ENCODE results near the gene GPR37L1. TPM values are rescaled to one million over a fixed set of nuclear protein-coding genes. Genes with fewer than 3 reads are reported as not detected.

Gene GPR37L1
- total RNA-seq, 2 experiments from 2014 or later = not detected

DNA sequence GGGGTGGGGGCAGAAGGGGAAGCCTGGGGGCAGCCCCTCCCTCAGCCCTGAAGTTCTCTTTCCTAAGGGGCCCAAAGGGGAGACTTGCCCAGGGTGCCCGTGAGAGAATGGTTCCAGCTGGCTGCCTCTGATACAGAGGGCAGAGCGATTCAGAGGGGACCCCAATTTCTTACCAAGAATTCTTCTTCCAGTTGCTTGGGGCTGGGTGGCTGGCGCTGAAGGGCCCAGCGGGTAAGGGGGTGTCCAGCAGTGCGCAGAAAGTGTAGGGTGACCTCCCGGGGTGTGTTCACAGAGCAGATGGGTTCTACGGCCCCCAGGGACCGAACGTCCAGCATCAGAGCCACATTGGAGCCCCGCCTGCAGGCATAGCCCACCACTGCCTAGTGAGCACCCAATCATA is 35.2 kb downstream of the GPR37L1 start:
- POLR2A ChIA-PET = no interaction called here
- ATAC-seq (ENCODE audit: low read depth) = no peak
- H3K4me3 Mint-ChIP-seq = peak overlapping the region; percentile 96
- no peak for DNase-seq
- H3K27me3 Mint-ChIP-seq = no peaks in the 10 kb centered on the region
- H3K27ac Mint-ChIP-seq = peak overlapping the region; percentile 65
- no peaks in the 10 kb centered on the region for H3K9me3 Mint-ChIP-seq
- H3K4me1 Mint-ChIP-seq = peaks cover 56% of the 10 kb centered on the region
- peaks cover 35% of the 10 kb centered on the region for H3K36me3 Mint-ChIP-seq

GRCh38 chr1:202158810-202159533 is 36.3 kb downstream of the GPR37L1 start:
- peak overlapping the region; percentile 96 for H3K4me3 Mint-ChIP-seq
- peak overlapping the region; percentile 100 for H3K27ac Mint-ChIP-seq
- no peaks in the 10 kb centered on the region for H3K9me3 Mint-ChIP-seq
- peaks cover 55% of the 10 kb centered on the region for H3K4me1 Mint-ChIP-seq
- H3K27me3 Mint-ChIP-seq = no peaks in the 10 kb centered on the region
- peak; percentile 11 for ATAC-seq (ENCODE audit: low read depth)
- DNase-seq = peak; percentile 66
- POLR2A ChIA-PET = interaction anchor here (1.2 to 2.6 kb wide), 6 partner anchors 9 to 183 kb away, joined by 3 to 17 read pairs (median 8); partner anchors contain the start of genes ARL8A, LGR6 and UBE2T
- peaks cover 30% of the 10 kb centered on the region for H3K36me3 Mint-ChIP-seq

DNA sequence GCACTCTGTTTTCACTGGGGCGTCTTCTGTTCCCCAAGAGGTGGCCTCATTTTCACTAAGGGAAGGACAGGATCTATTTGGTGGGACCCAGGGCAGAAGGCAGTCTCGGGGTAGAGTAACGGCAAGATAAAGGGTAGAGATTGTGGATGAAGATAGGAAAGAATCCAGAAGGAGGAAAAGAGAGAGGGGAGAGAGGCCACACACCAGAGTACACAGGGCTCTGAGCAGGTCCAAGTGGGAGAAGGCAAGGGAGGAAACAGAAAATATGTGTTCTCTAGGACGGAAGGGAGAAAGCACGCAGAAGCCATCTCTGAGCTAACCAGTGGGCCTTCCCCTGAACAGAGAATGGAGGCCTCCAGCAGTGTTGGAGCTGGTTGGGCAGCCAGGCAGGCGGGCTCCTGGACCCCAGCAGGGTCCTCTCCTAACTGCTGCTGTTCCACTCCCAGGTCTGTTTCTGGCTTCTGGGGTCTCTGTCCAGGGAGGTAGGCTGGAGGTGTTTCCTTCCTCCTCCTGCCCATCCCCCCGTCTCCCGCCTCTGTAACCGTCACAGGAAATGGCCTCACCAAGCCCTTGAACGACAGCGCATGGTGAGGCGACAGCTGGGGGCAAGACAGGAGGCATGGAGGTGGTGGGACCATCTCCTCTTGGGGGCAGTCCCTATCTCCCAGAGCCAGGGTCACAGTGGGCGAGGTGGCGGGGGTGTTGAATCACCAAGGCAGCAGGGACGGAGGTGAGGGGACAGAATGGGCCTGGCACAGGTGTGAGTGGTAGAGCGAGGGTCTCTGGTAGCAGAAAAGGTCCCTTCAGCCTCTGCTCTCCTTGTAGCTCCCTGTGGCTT is 37.0 kb downstream of the GPR37L1 start:
- no peaks in the 10 kb centered on the region for H3K9me3 Mint-ChIP-seq
- peak overlapping the region; percentile 100 for H3K27ac Mint-ChIP-seq
- peak overlapping the region; percentile 96 for H3K4me3 Mint-ChIP-seq
- peaks cover 27% of the 10 kb centered on the region for H3K36me3 Mint-ChIP-seq
- DNase-seq (peak; percentile 75), ATAC-seq (ENCODE audit: low read depth) (peak; percentile 27)
- H3K4me1 Mint-ChIP-seq = peaks cover 59% of the 10 kb centered on the region
- H3K27me3 Mint-ChIP-seq = no peaks in the 10 kb centered on the region
- POLR2A ChIA-PET = interaction anchor here (0.6 to 2.6 kb wide), 12 partner anchors 9 to 182 kb away, joined by 3 to 17 read pairs (median 4); partner anchors contain the start of genes ARL8A, LGR6 and UBE2T

- Mint-ChIP-seq H3K9me3 (no peaks in the 10 kb centered on the region), H3K4me1 (peaks cover 59% of the 10 kb centered on the region), H3K27ac (peak within 1 kb of the TSS; percentile 100), H3K36me3 (peaks cover 23% of the 10 kb centered on the region), H3K4me3 (peak within 1 kb of the TSS; percentile 96), H3K27me3 (no peaks in the 10 kb centered on the region)
- POLR2A ChIA-PET = interaction anchor here (0.8 to 2.6 kb wide), 9 partner anchors 8 to 181 kb away, joined by 3 to 17 read pairs (median 4); partner anchors contain the start of genes ARL8A, LGR6 and UBE2T
- ATAC-seq (ENCODE audit: low read depth) (peak; percentile 37), DNase-seq (peak; percentile 72)
Observed at GRCh38 chr1:202160377-202160940, 37.7 kb downstream of the GPR37L1 start, which contains the start of gene PTPN7. PTPN7 (minus strand) TSS chr1:202160602; CDS start chr1:202159402, 1,200 bp downstream.

DNA sequence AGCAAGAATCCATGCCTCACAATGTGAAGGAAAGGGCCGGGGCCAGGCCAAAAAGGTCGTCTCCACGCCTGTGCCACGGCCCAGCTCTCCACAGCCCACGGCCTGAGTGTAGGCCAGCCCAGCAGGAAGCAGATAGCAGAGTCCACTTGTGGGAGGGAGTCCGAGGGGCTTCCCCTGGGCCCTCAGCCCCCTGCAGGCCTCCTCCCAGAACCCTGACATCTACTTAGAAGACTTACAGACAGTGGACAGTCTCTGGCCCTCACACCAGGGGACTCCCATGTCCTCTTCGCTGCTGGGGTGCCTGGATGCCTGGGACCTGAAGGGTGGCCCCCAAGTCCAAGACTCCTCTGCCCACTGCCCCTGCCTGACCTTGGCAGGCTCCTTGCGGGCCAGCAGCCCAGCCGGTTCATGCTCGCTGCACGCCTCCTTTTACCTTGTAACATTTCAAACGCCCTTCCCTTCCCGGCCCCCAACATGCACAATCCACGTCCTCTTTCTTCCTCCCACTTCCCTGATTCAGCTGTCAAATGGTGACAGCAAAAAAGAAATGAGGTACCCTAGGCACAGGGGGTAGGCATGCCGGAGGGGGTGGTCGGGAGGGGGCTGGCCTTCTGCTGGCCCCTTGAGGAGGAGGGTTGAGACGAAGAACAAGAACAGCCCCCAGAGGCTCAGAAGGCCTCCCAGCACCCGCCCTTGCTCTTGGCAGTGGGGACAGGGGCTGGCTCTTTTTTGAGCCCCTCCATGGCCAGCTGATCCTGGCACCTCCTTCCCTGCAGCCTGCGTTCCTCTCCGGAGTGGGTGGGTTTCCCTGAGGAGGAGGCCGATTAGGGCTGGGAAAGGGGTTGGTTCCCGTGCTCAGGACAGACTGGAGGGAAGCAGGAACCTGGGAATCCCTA is 38.7 kb downstream of the GPR37L1 start:
- Mint-ChIP-seq H3K27ac (peak overlapping the region; percentile 100), H3K4me3 (peak overlapping the region; percentile 96), H3K36me3 (peaks cover 18% of the 10 kb centered on the region), H3K4me1 (peaks cover 57% of the 10 kb centered on the region), H3K9me3 (no peaks in the 10 kb centered on the region), H3K27me3 (no peaks in the 10 kb centered on the region)
- POLR2A ChIA-PET = interaction anchor here (1.0 to 5.1 kb wide), 9 partner anchors 10 to 188 kb away, joined by 3 to 40 read pairs (median 10); partner anchors contain the start of genes ARL8A, PPP1R12B, RNPEP and UBE2T
- DNase-seq (peak; percentile 48), ATAC-seq (ENCODE audit: low read depth) (no peak)

- Mint-ChIP-seq H3K27ac (peak overlapping the region; percentile 100), H3K27me3 (no peaks in the 10 kb centered on the region), H3K9me3 (no peaks in the 10 kb centered on the region), H3K4me3 (peak overlapping the region; percentile 96), H3K4me1 (peaks cover 60% of the 10 kb centered on the region), H3K36me3 (peaks cover 17% of the 10 kb centered on the region)
- POLR2A ChIA-PET = interaction anchor here (1.0 to 5.1 kb wide), 5 partner anchors 17 to 187 kb away, joined by 3 to 40 read pairs (median 3); partner anchors contain the start of genes ARL8A, PPP1R12B and RNPEP
- ATAC-seq (ENCODE audit: low read depth) (peak; percentile 31), DNase-seq (peak; percentile 66)
Observed at GRCh38 chr1:202162047-202162417, 39.3 kb downstream of the GPR37L1 start.

GRCh38 chr1:202162418-202163280 is 39.9 kb downstream of the GPR37L1 start:
- Mint-ChIP-seq H3K4me3 (peak overlapping the region; percentile 96), H3K4me1 (peaks cover 58% of the 10 kb centered on the region), H3K27ac (peak overlapping the region; percentile 100), H3K9me3 (no peaks in the 10 kb centered on the region), H3K27me3 (no peaks in the 10 kb centered on the region), H3K36me3 (peaks cover 15% of the 10 kb centered on the region)
- DNase-seq = no peak
- POLR2A ChIA-PET = interaction anchor here (0.6 to 5.1 kb wide), 7 partner anchors 11 to 844 kb away, joined by 3 to 40 read pairs (median 3); partner anchors contain the start of genes ARL8A, PPP1R12B, RNPEP and TMEM183A
- ATAC-seq (ENCODE audit: low read depth) = peak; percentile 14

GRCh38 chr1:202163281-202164270 is 40.9 kb downstream of the GPR37L1 start:
- Mint-ChIP-seq H3K4me1 (peaks cover 50% of the 10 kb centered on the region), H3K27me3 (no peaks in the 10 kb centered on the region), H3K4me3 (peak overlapping the region; percentile 96), H3K36me3 (peaks cover 12% of the 10 kb centered on the region), H3K9me3 (no peaks in the 10 kb centered on the region), H3K27ac (peak overlapping the region; percentile 100)
- ATAC-seq (ENCODE audit: low read depth) = no peak
- POLR2A ChIA-PET = interaction anchor here (0.9 to 5.1 kb wide), 3 partner anchors 9 to 18 kb away, joined by 3 to 40 read pairs (median 6); partner anchors contain the start of gene ARL8A
- no peak for DNase-seq

DNA sequence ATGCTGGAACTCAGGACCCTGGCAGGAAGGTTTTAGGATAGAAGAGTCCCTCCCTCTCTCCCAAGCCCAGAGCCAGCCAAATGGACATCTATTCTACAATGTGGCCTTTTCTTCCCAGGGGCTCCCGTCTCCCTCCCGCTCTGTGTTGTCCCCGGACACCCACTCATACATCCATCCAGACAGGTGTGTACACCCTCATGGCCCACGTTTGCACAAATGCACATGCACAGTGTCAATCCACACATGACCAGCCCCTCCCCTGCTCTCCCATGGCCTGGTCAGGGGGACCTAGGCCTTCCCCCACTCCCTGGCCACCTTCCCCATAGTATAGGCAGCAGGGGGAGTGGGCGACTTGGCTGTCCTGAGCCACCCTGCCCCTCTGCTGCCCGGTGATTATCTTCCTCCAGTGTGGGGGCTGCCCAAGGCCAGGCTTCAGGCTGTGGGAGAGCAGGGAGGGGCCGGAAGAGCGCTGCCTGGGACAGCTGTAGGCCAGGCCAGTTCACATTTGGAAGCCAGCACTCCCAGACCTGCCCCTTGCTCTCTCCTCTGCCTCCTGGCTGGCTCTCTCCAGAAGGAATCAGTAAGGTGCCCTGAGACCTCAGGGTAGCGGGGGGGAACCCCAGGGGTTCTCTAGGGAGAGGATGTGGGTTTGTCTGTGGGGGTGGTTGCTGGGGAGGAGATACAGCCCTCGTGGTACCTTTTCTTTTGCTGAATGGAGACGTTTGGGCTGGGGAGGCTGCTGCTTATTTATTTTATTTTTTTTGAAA is 41.7 kb downstream of the GPR37L1 start:
- ATAC-seq (ENCODE audit: low read depth) (peak; percentile 60), DNase-seq (peak; percentile 76)
- H3K9me3 Mint-ChIP-seq = no peaks in the 10 kb centered on the region
- H3K27ac Mint-ChIP-seq = peak overlapping the region; percentile 79
- peaks cover 6% of the 10 kb centered on the region for H3K36me3 Mint-ChIP-seq
- POLR2A ChIA-PET = interaction anchor here (0.9 to 5.1 kb wide), 3 partner anchors 10 to 19 kb away, joined by 3 to 40 read pairs (median 3); partner anchors contain the start of gene ARL8A
- no peaks in the 10 kb centered on the region for H3K27me3 Mint-ChIP-seq
- H3K4me1 Mint-ChIP-seq = peaks cover 47% of the 10 kb centered on the region
- peak overlapping the region; percentile 69 for H3K4me3 Mint-ChIP-seq
